ENCODE results near the gene TSPAN32.

- TF ChIP-seq ZNF70 (CRISPR knock-in tag; IDR thresholded peaks at IDR 0.05) (no peak), TOX (CRISPR knock-in tag; IDR thresholded peaks at IDR 0.05; ENCODE audit: borderline replicate concordance) (no peak), TSHZ2 (CRISPR knock-in tag; IDR thresholded peaks at IDR 0.05) (no peak), ZFP30 (CRISPR knock-in tag; IDR thresholded peaks at IDR 0.05) (no peak), PATZ1 (CRISPR knock-in tag; IDR thresholded peaks at IDR 0.05; ENCODE audit: borderline replicate concordance) (no peak), PPARA (CRISPR knock-in tag; IDR thresholded peaks at IDR 0.05; ENCODE audit: borderline replicate concordance) (no peak), POU6F1 (CRISPR knock-in tag; IDR thresholded peaks at IDR 0.05; ENCODE audit: borderline replicate concordance, low read depth) (no peak), RARB (CRISPR knock-in tag; IDR thresholded peaks at IDR 0.05) (no peak), ZFP3 (CRISPR knock-in tag; IDR thresholded peaks at IDR 0.05) (no peak), CREB5 (CRISPR knock-in tag; IDR thresholded peaks at IDR 0.05; ENCODE audit: low read depth) (no peak), ZNF8 (CRISPR knock-in tag; IDR thresholded peaks at IDR 0.05) (no peak)
Measured at GRCh38 chr11:2346014-2346413, 44.2 kb downstream of the TSPAN32 start.

Measured in SK-N-SH treated with all-trans-retinoic acid at 6 μM for 48 hours (cell line).